ENCODE measurements around the gene KCNS1. TPM values are rescaled to one million over a fixed set of nuclear protein-coding genes. Genes with fewer than 3 reads are reported as not detected.

Gene KCNS1
- total RNA-seq, 4 donors from 2014 or later, result 0.20 to 0.78 TPM; not detected in 2

DNA sequence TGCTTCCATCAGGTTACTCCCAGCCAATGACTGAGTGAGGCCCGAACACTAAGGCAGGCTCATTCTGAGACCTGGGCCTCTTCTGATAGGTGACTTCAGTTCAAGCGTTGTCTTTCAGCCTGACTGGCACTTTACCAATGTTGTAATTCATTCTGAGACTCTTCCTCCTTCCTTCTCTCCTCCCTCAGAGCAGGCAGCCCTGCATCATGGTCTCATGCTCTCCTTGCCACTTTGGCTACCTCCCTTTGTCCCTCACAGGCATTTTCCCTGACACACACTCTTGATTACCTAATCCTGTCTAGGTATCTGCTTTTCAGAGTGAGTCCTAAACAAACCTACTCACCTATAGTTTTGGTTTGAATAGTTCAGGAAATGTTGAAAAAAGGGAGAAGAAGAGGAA lies 36.0 kb upstream of the KCNS1 start:
- Histone ChIP-seq H3K4me3 (replicated peaks in 1 of 3) (no peak overlapping the region), H3K36me3 (no peaks in the 10 kb centered on the region), H3K9me3 (no peaks in the 10 kb centered on the region), H3K27ac (no peak overlapping the region), H3K27me3 (no peaks in the 10 kb centered on the region), H3K4me1 (no peaks in the 10 kb centered on the region)
- DNase-seq, result no peak
- TF ChIP-seq, protein P1, sequence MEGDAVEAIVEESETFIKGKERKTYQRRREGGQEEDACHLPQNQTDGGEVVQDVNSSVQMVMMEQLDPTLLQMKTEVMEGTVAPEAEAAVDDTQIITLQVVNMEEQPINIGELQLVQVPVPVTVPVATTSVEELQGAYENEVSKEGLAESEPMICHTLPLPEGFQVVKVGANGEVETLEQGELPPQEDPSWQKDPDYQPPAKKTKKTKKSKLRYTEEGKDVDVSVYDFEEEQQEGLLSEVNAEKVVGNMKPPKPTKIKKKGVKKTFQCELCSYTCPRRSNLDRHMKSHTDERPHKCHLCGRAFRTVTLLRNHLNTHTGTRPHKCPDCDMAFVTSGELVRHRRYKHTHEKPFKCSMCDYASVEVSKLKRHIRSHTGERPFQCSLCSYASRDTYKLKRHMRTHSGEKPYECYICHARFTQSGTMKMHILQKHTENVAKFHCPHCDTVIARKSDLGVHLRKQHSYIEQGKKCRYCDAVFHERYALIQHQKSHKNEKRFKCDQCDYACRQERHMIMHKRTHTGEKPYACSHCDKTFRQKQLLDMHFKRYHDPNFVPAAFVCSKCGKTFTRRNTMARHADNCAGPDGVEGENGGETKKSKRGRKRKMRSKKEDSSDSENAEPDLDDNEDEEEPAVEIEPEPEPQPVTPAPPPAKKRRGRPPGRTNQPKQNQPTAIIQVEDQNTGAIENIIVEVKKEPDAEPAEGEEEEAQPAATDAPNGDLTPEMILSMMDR (IDR thresholded peaks at IDR 0.05), result no peak
- no peak for TF ChIP-seq POLR2A (IDR thresholded peaks at IDR 0.05)
- intact Hi-C loops (cut with DNase I), result no loop called here
- WGBS, 2 donors, result 93% methylated on average over 1 to 2 of the region's 2 CpGs

DNA sequence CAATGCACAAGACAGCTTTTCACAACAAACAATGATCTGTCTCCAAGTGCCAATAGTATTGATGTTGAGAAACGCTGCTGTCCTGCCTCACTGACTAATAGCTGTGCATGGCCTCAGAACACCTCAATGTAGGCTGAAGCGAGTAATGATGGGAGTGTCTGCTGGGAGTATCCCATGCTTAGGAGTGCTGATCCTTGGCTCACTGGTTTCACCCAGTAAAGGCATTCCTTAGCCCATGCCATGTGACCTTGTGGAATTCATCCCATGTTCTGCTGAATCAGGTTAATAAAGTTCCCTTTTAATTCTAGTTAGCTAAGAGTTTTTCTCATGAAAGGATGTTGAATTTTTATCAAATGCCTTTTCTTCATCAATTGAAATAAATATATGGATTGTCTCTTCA lies 27.2 kb upstream of the KCNS1 start:
- TF ChIP-seq, protein P1 (IDR thresholded peaks at IDR 0.05), result no peak
- TF ChIP-seq POLR2A (IDR thresholded peaks at IDR 0.05), result no peak
- Histone ChIP-seq H3K27ac (no peak overlapping the region), H3K4me1 (no peaks in the 10 kb centered on the region), H3K9me3 (no peaks in the 10 kb centered on the region), H3K4me3 (replicated peaks in 1 of 3) (no peak overlapping the region), H3K36me3 (no peaks in the 10 kb centered on the region), H3K27me3 (no peaks in the 10 kb centered on the region)
- WGBS, 2 donors, result 75 to 89% methylated on average over 2 of the region's 2 CpGs
- no peak for DNase-seq
- intact Hi-C loops (cut with DNase I), result no loop called here

DNA sequence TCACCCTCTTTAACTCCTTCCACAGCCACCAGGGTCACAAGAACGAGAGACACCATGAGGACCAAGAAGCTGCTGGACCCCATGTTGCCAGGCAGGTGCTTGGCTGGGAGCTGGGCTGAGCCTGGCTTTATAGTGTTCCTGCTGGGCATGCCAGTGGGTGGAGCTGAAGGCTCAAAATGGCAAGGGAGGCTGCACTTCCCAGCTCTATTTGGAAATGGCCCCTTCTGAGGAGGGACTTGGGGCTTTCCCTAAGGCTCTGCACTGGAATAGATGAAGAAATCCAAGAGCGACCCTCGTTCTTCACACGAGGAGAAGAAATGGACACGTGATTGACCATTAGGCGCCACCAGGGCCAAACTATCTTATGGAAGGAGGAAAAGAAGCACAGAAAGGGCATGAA lies 23.4 kb upstream of the KCNS1 start, which contains the start of gene WFDC12:
TSS of gene WFDC12 (minus strand) at position 101 of the 400 bp plus-strand sequence. CDS start at position 83, 18 bp downstream.
- intact Hi-C loops (cut with DNase I), result no loop called here
- H3K27ac ChIP-seq, result no peak within 1 kb of the TSS
- no peaks in the 10 kb centered on the region for H3K4me1 ChIP-seq
- H3K27me3 ChIP-seq, result no peaks in the 10 kb centered on the region
- no peaks in the 10 kb centered on the region for H3K36me3 ChIP-seq
- no peak for DNase-seq
- H3K9me3 ChIP-seq, result no peaks in the 10 kb centered on the region
- H3K4me3 ChIP-seq (replicated peaks in 1 of 3), result no peak within 1 kb of the TSS
- TF ChIP-seq POLR2A (IDR thresholded peaks at IDR 0.05), result no peak
- TF ChIP-seq, protein P1 (IDR thresholded peaks at IDR 0.05), result no peak
- 87 to 89% methylated on average over 5 to 6 of the region's 6 CpGs for WGBS, 2 donors

DNA sequence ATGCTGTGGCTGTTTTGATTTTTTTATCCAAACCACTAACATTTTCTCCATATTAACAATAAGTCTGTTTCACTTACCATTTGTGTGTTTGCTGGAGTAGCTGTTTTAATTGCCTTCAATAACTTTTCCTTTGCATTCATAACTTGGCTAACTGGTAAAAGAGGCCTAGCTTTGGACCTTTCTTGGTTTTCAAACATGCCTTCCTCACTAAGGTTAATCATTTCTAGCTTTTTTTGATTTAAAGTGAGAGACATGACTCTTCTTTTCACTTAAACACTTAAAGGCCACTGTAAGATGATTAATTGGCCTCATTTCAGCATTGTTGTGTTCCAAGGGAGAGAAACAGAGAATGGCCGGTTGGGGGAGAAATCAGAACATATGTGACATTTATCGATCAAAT lies 20.5 kb upstream of the KCNS1 start:
- H3K4me3 ChIP-seq (replicated peaks in 1 of 3), result no peak overlapping the region
- DNase-seq, result no peak
- WGBS, 2 donors, result 88 to 90% methylated on average over 2 of the region's 2 CpGs
- H3K9me3 ChIP-seq, result no peaks in the 10 kb centered on the region
- H3K4me1 ChIP-seq, result no peaks in the 10 kb centered on the region
- no peak overlapping the region for H3K27ac ChIP-seq
- no peak for TF ChIP-seq POLR2A (IDR thresholded peaks at IDR 0.05)
- TF ChIP-seq, protein P1 (IDR thresholded peaks at IDR 0.05), result no peak
- H3K27me3 ChIP-seq, result no peaks in the 10 kb centered on the region
- intact Hi-C loops (cut with DNase I), result no loop called here
- H3K36me3 ChIP-seq, result no peaks in the 10 kb centered on the region

DNA sequence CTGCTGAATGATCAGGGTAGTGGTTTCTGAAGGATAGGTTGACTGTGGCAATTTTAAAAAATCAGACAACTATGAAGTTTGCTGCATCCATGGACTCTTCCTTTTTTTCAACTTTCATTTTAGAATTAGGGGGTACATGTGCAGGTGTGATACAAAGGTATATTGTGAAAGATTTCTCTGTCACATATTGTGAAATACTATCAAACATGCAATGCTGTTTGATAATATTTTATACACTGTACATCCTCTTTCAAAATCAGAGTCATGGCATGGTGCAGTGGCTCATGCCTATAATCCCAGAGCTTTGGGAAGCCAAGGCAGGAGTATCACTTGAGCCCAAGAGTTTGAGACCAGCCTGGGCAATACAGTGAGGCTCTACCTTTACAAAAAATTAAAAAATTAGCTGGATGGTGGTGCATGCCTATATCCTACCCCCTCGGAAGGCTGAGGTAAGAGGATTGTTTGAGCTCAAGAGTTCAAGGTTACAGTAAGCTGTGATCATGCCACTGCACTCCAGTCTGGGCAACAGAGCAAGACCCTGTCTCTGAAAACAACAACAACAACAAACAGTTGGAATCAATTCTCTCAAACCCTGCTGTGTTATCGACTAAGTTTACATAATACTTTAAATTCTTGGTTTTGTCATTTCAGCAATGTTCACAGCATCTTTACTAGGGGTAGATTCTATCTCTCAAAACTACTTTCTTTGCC lies 18.8 kb upstream of the KCNS1 start:
- intact Hi-C loops (cut with DNase I), result no loop called here
- H3K36me3 ChIP-seq, result no peaks in the 10 kb centered on the region
- H3K9me3 ChIP-seq, result no peaks in the 10 kb centered on the region
- no peak for DNase-seq
- no peak overlapping the region for H3K27ac ChIP-seq
- no peaks in the 10 kb centered on the region for H3K4me1 ChIP-seq
- no peak for TF ChIP-seq POLR2A (IDR thresholded peaks at IDR 0.05)
- TF ChIP-seq, protein P1 (IDR thresholded peaks at IDR 0.05), result no peak
- no peaks in the 10 kb centered on the region for H3K27me3 ChIP-seq
- 82 to 83% methylated on average over 2 of the region's 2 CpGs for WGBS, 2 donors
- no peak overlapping the region for H3K4me3 ChIP-seq (replicated peaks in 1 of 3)
